HCT116 (cell line): ENCODE results near the gene PPM1H. TPM values are rescaled to one million over a fixed set of nuclear protein-coding genes. Genes with fewer than 3 reads are reported as not detected.

Source experiments
- ATAC-seq: fragments of 200-7000 bp; cut with Tn5 transposase; 2 replicates; pipeline ENCODE4 v1.9.1; 2020; ENCODE audit warnings: mild to moderate bottlenecking, moderate library complexity
- BruUV-seq: library from RNA; stranded (reverse); fragments of 400-500 nt; replicated peaks from 2 replicates; lab custom pipeline; 2021; lab: Mats Ljungman, UMichigan
- CTCF ChIA-PET: fragments of 300-600 bp; sonication (Branson Sonifier 250); formaldehyde crosslinking; loops from one replicate; lab custom pipeline; 2021; ENCODE audit warnings: antibody characterized with exemption; lab: Charles Lee
- POLR2A ChIA-PET: fragments of 300-600, 350-600 bp; sonication (Branson Sonifier 250); formaldehyde crosslinking; loops from one replicate; lab custom pipeline; 2021; ENCODE audit warnings: antibody characterized with exemption; lab: Charles Lee
- RAD21 ChIA-PET, 2 experiments: fragments of 300-600 bp; sonication (Branson Sonifier 250); formaldehyde crosslinking; loops; one replicate each; lab custom pipeline; 2023; ENCODE audit warnings: low total read pairs in 2 of 2; ENCODE audit not compliant: uncharacterized antibody in 2 of 2, unreplicated experiment in 2 of 2, low non-redundant PET in 1 of 2; lab: Charles Lee
- DNase-seq: peaks from one replicate; pipeline ENCODE4 v3.0.0-alpha.2; 2010; ENCODE audit warnings: low read depth, low spot score
- H2AFZ ChIP-seq: fragments of 200-600 bp; shearing (Covaris generic), sonication (generic); 2 replicates; pipeline ENCODE4 v1.6.1; 2017; ENCODE audit warnings: low read depth, mixed run types, mixed read lengths, antibody characterized with exemption, low read length; ENCODE audit not compliant: poor library complexity, severe bottlenecking
- H3K27ac ChIP-seq: 2 replicates; pipeline ENCODE4 v1.5.1; 2012; ENCODE audit warnings: low read depth, low read length
- H3K27me3 ChIP-seq: fragments of 200-600 bp; sonication (generic); 2 replicates; pipeline ENCODE4 v1.6.1; 2016; ENCODE audit warnings: mixed run types, low read length, mixed read lengths; ENCODE audit not compliant: insufficient read depth
- H3K36me3 ChIP-seq, 2 experiments: fragments of 200-500 bp in 1 of 2; fragments of 200-600 bp in 1 of 2; sonication (Bioruptor generic) in 1 of 2; sonication (generic) in 1 of 2; 2 replicates each; pipeline versions ENCODE4 v1.5.1 to v1.6.1; 2014 to 2016; ENCODE audit warnings: low read length in 2 of 2, inconsistent platforms in 1 of 2, mixed read lengths in 1 of 2, mixed run types in 1 of 2; ENCODE audit not compliant: insufficient read depth in 2 of 2, control insufficient read depth in 1 of 2
- H3K4me1 ChIP-seq, 2 experiments: fragments of 200-600 bp in 1 of 2; sonication (generic) in 1 of 2; 2 replicates each; pipeline versions ENCODE4 v1.5.1 to v1.6.1; 2012 to 2017; ENCODE audit warnings: low read length in 2 of 2, inconsistent platforms in 1 of 2, mild to moderate bottlenecking in 1 of 2, mixed read lengths in 1 of 2, mixed run types in 1 of 2, moderate library complexity in 1 of 2; ENCODE audit not compliant: insufficient read depth in 2 of 2, control insufficient read depth in 1 of 2
- H3K4me2 ChIP-seq: fragments of 200-600 bp; sonication (generic); 2 replicates; pipeline ENCODE4 v1.6.1; 2017; ENCODE audit warnings: mixed run types, low read length, mixed read lengths
- H3K4me3 ChIP-seq, 2 experiments: fragments of 200-600 bp in 1 of 2; sonication (generic) in 1 of 2; replicated peaks in 1 of 2; 2 replicates each; pipeline ENCODE4 v1.5.1; 2011 to 2016; ENCODE audit warnings: low read length in 2 of 2, control low read depth in 1 of 2, low read depth in 1 of 2, mild to moderate bottlenecking in 1 of 2, mixed read lengths in 1 of 2, mixed run types in 1 of 2
- H3K79me2 ChIP-seq: fragments of 200-600 bp; sonication (generic); 2 replicates; pipeline ENCODE4 v1.6.1; 2017; ENCODE audit warnings: mild to moderate bottlenecking, mixed run types, low read length, moderate library complexity, mixed read lengths; ENCODE audit not compliant: insufficient read depth
- H3K9ac ChIP-seq: fragments of 200-600 bp; sonication (generic); 2 replicates; pipeline ENCODE4 v1.6.1; 2016; ENCODE audit warnings: low read length, mixed read lengths
- H3K9me2 ChIP-seq: fragments of 200-600 bp; sonication (generic), shearing (Covaris generic); 2 replicates; pipeline ENCODE4 v1.6.1; 2017; ENCODE audit warnings: mixed run types, mild to moderate bottlenecking, moderate library complexity; ENCODE audit not compliant: insufficient read depth
- H3K9me3 ChIP-seq, 2 experiments: fragments of 200-500 bp in 1 of 2; fragments of 200-600 bp in 1 of 2; sonication (Bioruptor generic) in 1 of 2; sonication (generic) in 1 of 2; 2 replicates each; pipeline ENCODE4 v1.6.1; 2014 to 2017; ENCODE audit warnings: low read length in 2 of 2, mixed read lengths in 2 of 2, inconsistent platforms in 1 of 2, low read depth in 1 of 2, mild to moderate bottlenecking in 1 of 2, mixed run types in 1 of 2, moderate library complexity in 1 of 2; ENCODE audit not compliant: control insufficient read depth in 1 of 2, insufficient read depth in 1 of 2
- H4K20me1 ChIP-seq: fragments of 200-600 bp; sonication (generic), shearing (Covaris generic); 2 replicates; pipeline ENCODE4 v1.6.1; 2017; ENCODE audit warnings: mixed run types, mild to moderate bottlenecking, moderate library complexity; ENCODE audit not compliant: insufficient read depth
- CEBPB ChIP-seq: IDR thresholded peaks from 2 replicates; pipeline ENCODE4 v1.6.1; 2012; ENCODE audit warnings: low read depth
- EGR1 ChIP-seq: IDR thresholded peaks from 2 replicates; pipeline ENCODE4 v1.6.1; 2012; ENCODE audit warnings: low read depth
- EZH2 ChIP-seq: fragments of 200-600 bp; sonication (generic); IDR thresholded peaks from 2 replicates; pipeline ENCODE4 v1.6.1; 2017; ENCODE audit warnings: antibody characterized with exemption, mixed run types
- EZH2phosphoT487 ChIP-seq: fragments of 200-600 bp; IDR thresholded peaks from 2 replicates; pipeline ENCODE4 v1.6.1; 2018; ENCODE audit warnings: antibody characterized with exemption, borderline replicate concordance
- FOSL1 ChIP-seq: IDR thresholded peaks from 2 replicates; pipeline ENCODE4 v1.6.1; 2012; ENCODE audit warnings: low read depth
- JUND ChIP-seq: IDR thresholded peaks from 2 replicates; pipeline ENCODE4 v1.6.1; 2012
- MAX ChIP-seq: IDR thresholded peaks from 2 replicates; pipeline ENCODE4 v1.6.1; 2012
- POLR2AphosphoS5 ChIP-seq: IDR thresholded peaks from 2 replicates; pipeline ENCODE4 v1.6.1; 2011; ENCODE audit warnings: mild to moderate bottlenecking, low read depth, low read length, moderate library complexity
- SIN3A ChIP-seq: IDR thresholded peaks from 2 replicates; pipeline ENCODE4 v1.6.1; 2012; ENCODE audit warnings: low read depth
- SRF ChIP-seq: IDR thresholded peaks from 2 replicates; pipeline ENCODE4 v1.6.1; 2012; ENCODE audit warnings: low read depth
- TCF7L2 ChIP-seq: IDR thresholded peaks from 2 replicates; pipeline ENCODE4 v1.7.0; 2011; ENCODE audit warnings: borderline replicate concordance, inconsistent platforms; ENCODE audit not compliant: insufficient read depth, insufficient read length; ENCODE audit errors: extremely low read depth
- ZNF274 ChIP-seq: fragments of 200-500 bp; sonication (Bioruptor generic); IDR thresholded peaks from 2 replicates; pipeline ENCODE4 v1.6.1; 2014; ENCODE audit warnings: mild to moderate bottlenecking, low read depth, low read length, inconsistent platforms
- intact Hi-C: fragments of 100-400 bp; cut with micrococcal nuclease; formaldehyde crosslinking; loops from 2 replicates; pipeline ENCODE4 v1.10.0; 2022
- total RNA-seq: library from RNA; stranded (reverse); gene quantifications from one replicate; pipeline ENCODE4 v1.2.1, GENCODE V29; 2021; ENCODE audit not compliant: unreplicated experiment
- TF ChIP-seq, protein P1 (sequence below): IDR thresholded peaks from 2 replicates; pipeline ENCODE4 v1.6.1; 2011; ENCODE audit warnings: mild to moderate bottlenecking, low read length, moderate library complexity; ENCODE audit not compliant: insufficient replicate concordance; ENCODE audit errors: extremely low read depth

Gene PPM1H
- total RNA-seq, 1 experiment from 2014 or later = 8.0 TPM

DNA sequence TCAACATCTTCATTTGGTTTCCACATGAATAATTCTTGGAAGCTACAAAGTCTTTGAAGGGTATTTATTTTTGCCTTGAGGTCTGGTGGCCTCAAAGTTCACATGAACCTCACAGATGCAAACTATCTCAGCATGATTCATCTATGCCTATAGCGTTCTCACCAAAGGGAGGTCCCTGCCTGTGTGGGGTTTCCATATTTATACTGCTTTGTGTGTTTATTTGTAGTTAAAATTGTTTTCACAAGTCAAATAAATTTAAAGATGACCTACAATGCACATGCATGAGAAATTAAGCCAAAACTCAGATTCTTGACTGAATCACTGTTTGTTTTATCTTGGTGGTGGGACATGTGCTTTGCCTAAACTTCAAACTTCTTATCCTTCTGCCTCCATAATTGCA lies 176.7 kb downstream of the PPM1H start:
- no TSS peak for BruUV-seq
- H3K9me2 ChIP-seq = no peaks in the 10 kb centered on the region
- POLR2A ChIA-PET = no interaction called here
- DNase-seq (no peak), ATAC-seq (no peak)
- no peaks in the 10 kb centered on the region for H4K20me1 ChIP-seq
- no peak overlapping the region for H3K9ac ChIP-seq
- peaks cover 0 to 4% of the 10 kb centered on the region in 2 experiments; a peak in 2 of 4 replicates for H3K4me1 ChIP-seq
- intact Hi-C loops = no loop called here
- no peak overlapping the region for H3K4me3 ChIP-seq
- CTCF ChIA-PET = no interaction called here
- H3K79me2 ChIP-seq = no peaks in the 10 kb centered on the region
- H3K36me3 ChIP-seq = no peaks in the 10 kb centered on the region
- no peaks in the 10 kb centered on the region for H3K27me3 ChIP-seq
- H3K4me2 ChIP-seq = no peak overlapping the region
- RAD21 ChIA-PET = no interaction called here
- no peak overlapping the region for H3K27ac ChIP-seq
- H2AFZ ChIP-seq = no peak overlapping the region
- no peak for TF ChIP-seq ZNF274
- no peak for TF ChIP-seq SRF
- TF ChIP-seq EZH2phosphoT487 = no peak
- TF ChIP-seq, protein P1, sequence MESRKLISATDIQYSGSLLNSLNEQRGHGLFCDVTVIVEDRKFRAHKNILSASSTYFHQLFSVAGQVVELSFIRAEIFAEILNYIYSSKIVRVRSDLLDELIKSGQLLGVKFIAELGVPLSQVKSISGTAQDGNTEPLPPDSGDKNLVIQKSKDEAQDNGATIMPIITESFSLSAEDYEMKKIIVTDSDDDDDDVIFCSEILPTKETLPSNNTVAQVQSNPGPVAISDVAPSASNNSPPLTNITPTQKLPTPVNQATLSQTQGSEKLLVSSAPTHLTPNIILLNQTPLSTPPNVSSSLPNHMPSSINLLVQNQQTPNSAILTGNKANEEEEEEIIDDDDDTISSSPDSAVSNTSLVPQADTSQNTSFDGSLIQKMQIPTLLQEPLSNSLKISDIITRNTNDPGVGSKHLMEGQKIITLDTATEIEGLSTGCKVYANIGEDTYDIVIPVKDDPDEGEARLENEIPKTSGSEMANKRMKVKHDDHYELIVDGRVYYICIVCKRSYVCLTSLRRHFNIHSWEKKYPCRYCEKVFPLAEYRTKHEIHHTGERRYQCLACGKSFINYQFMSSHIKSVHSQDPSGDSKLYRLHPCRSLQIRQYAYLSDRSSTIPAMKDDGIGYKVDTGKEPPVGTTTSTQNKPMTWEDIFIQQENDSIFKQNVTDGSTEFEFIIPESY = no peak
- no peak for TF ChIP-seq EZH2
- no peak for TF ChIP-seq SIN3A
- no peak for TF ChIP-seq FOSL1
- H3K9me3 ChIP-seq = no peaks in the 10 kb centered on the region

- Histone ChIP-seq H3K4me1 (peaks cover 0 to 4% of the 10 kb centered on the region in 2 experiments; a peak in 2 of 4 replicates), H2AFZ (no peak overlapping the region), H3K27me3 (no peaks in the 10 kb centered on the region), H3K4me3 (no peak overlapping the region), H3K79me2 (no peaks in the 10 kb centered on the region), H4K20me1 (no peaks in the 10 kb centered on the region), H3K9me2 (no peaks in the 10 kb centered on the region), H3K36me3 (no peaks in the 10 kb centered on the region), H3K4me2 (no peak overlapping the region), H3K27ac (no peak overlapping the region), H3K9ac (no peak overlapping the region), H3K9me3 (no peaks in the 10 kb centered on the region)
- DNase-seq (no peak), ATAC-seq (no peak)
- CTCF ChIA-PET = no interaction called here
- RAD21 ChIA-PET = no interaction called here
- intact Hi-C loops = no loop called here
- BruUV-seq = no TSS peak
- POLR2A ChIA-PET = no interaction called here
- TF ChIP-seq POLR2AphosphoS5 = no peak
- no peak for TF ChIP-seq EGR1
- no peak for TF ChIP-seq JUND
- TF ChIP-seq, protein P1 = no peak
- no peak for TF ChIP-seq TCF7L2
- no peak for TF ChIP-seq CEBPB
- TF ChIP-seq SIN3A = no peak
- TF ChIP-seq MAX = no peak
- TF ChIP-seq EZH2phosphoT487 = no peak
These were observed 177.9 kb downstream of the PPM1H start for GRCh38 chr12:62757048-62757447.
